ENCODE data around the gene CHP2.

The CHP2 gene

GRCh38 chr16:23771642-23772041 is 16.8 kb downstream of the CHP2 start:
- no peak overlapping the region for H3K4me3 ChIP-seq
- no peaks in the 10 kb centered on the region for H3K4me1 ChIP-seq
- H3K9me3 ChIP-seq, result no peaks in the 10 kb centered on the region
- no peaks in the 10 kb centered on the region for H3K36me3 ChIP-seq
- TF ChIP-seq Cebpa-rat (IDR thresholded peaks at IDR 0.05), result no peak
- no peaks in the 10 kb centered on the region for H4K20me1 ChIP-seq
- H3K27me3 ChIP-seq, result no peaks in the 10 kb centered on the region
- no peak overlapping the region for H3K9ac ChIP-seq
- H3K27ac ChIP-seq, result no peak overlapping the region
- no peak overlapping the region for H3K4me2 ChIP-seq

- Histone ChIP-seq H3K27ac (no peak overlapping the region), H3K4me2 (no peak overlapping the region), H3K9me3 (no peaks in the 10 kb centered on the region), H3K4me3 (no peak overlapping the region), H3K4me1 (no peaks in the 10 kb centered on the region), H3K36me3 (no peaks in the 10 kb centered on the region), H3K27me3 (no peaks in the 10 kb centered on the region), H3K9ac (no peak overlapping the region), H4K20me1 (no peaks in the 10 kb centered on the region)
- no peak for TF ChIP-seq Cebpa-rat (IDR thresholded peaks at IDR 0.05)
Observed at GRCh38 chr16:23773339-23773738, 18.5 kb downstream of the CHP2 start.

GRCh38 chr16:23781176-23781575 is 26.4 kb downstream of the CHP2 start:
- H4K20me1 ChIP-seq, result no peaks in the 10 kb centered on the region
- no peak overlapping the region for H3K27ac ChIP-seq
- H3K9ac ChIP-seq, result no peak overlapping the region
- TF ChIP-seq Cebpa-rat (IDR thresholded peaks at IDR 0.05), result no peak
- H3K4me2 ChIP-seq, result no peak overlapping the region
- H3K27me3 ChIP-seq, result no peaks in the 10 kb centered on the region
- H3K36me3 ChIP-seq, result no peaks in the 10 kb centered on the region
- no peaks in the 10 kb centered on the region for H3K4me1 ChIP-seq
- no peak overlapping the region for H3K4me3 ChIP-seq
- H3K9me3 ChIP-seq, result no peaks in the 10 kb centered on the region

GRCh38 chr16:23784811-23785447 is 30.1 kb downstream of the CHP2 start:
- Histone ChIP-seq H3K4me2 (no peak overlapping the region), H3K4me3 (no peak overlapping the region), H3K27ac (no peak overlapping the region), H3K9ac (no peak overlapping the region), H4K20me1 (no peaks in the 10 kb centered on the region), H3K36me3 (no peaks in the 10 kb centered on the region), H3K4me1 (peaks cover 11% of the 10 kb centered on the region), H3K9me3 (no peaks in the 10 kb centered on the region), H3K27me3 (no peaks in the 10 kb centered on the region)
- TF ChIP-seq Cebpa-rat (IDR thresholded peaks at IDR 0.05), result no peak

GRCh38 chr16:23785842-23786241 is 31.0 kb downstream of the CHP2 start:
- Histone ChIP-seq H3K36me3 (no peaks in the 10 kb centered on the region), H4K20me1 (no peaks in the 10 kb centered on the region), H3K4me2 (no peak overlapping the region), H3K27ac (no peak overlapping the region), H3K27me3 (no peaks in the 10 kb centered on the region), H3K9ac (no peak overlapping the region), H3K4me1 (peaks cover 11% of the 10 kb centered on the region), H3K4me3 (no peak overlapping the region), H3K9me3 (no peaks in the 10 kb centered on the region)
- no peak for TF ChIP-seq Cebpa-rat (IDR thresholded peaks at IDR 0.05)

GRCh38 chr16:23786964-23787561 is 32.2 kb downstream of the CHP2 start:
- no peak overlapping the region for H3K27ac ChIP-seq
- no peak overlapping the region for H3K9ac ChIP-seq
- TF ChIP-seq Cebpa-rat (IDR thresholded peaks at IDR 0.05), result no peak
- no peaks in the 10 kb centered on the region for H3K36me3 ChIP-seq
- H3K4me1 ChIP-seq, result peaks cover 11% of the 10 kb centered on the region
- H4K20me1 ChIP-seq, result no peaks in the 10 kb centered on the region
- no peak overlapping the region for H3K4me3 ChIP-seq
- no peaks in the 10 kb centered on the region for H3K27me3 ChIP-seq
- H3K4me2 ChIP-seq, result no peak overlapping the region
- H3K9me3 ChIP-seq, result no peaks in the 10 kb centered on the region

- Histone ChIP-seq H3K9ac (no peak overlapping the region), H3K4me3 (no peak overlapping the region), H3K4me1 (peaks cover 11% of the 10 kb centered on the region), H3K36me3 (no peaks in the 10 kb centered on the region), H3K27me3 (no peaks in the 10 kb centered on the region), H3K27ac (no peak overlapping the region), H4K20me1 (no peaks in the 10 kb centered on the region), H3K9me3 (no peaks in the 10 kb centered on the region), H3K4me2 (peak overlapping the region; percentile 29)
- no peak for TF ChIP-seq Cebpa-rat (IDR thresholded peaks at IDR 0.05)
Observed at GRCh38 chr16:23788685-23789084, 33.9 kb downstream of the CHP2 start.

GRCh38 chr16:23795378-23795777 is 40.6 kb downstream of the CHP2 start:
- Histone ChIP-seq H3K9ac (no peak overlapping the region), H3K4me2 (no peak overlapping the region), H3K36me3 (no peaks in the 10 kb centered on the region), H4K20me1 (no peaks in the 10 kb centered on the region), H3K27me3 (no peaks in the 10 kb centered on the region), H3K9me3 (no peaks in the 10 kb centered on the region), H3K4me3 (no peak overlapping the region), H3K4me1 (peaks cover 14% of the 10 kb centered on the region), H3K27ac (no peak overlapping the region)
- no peak for TF ChIP-seq Cebpa-rat (IDR thresholded peaks at IDR 0.05)

GRCh38 chr16:23796941-23797340 is 42.1 kb downstream of the CHP2 start:
- no peak overlapping the region for H3K9ac ChIP-seq
- H3K4me2 ChIP-seq, result no peak overlapping the region
- no peaks in the 10 kb centered on the region for H3K9me3 ChIP-seq
- no peaks in the 10 kb centered on the region for H3K27me3 ChIP-seq
- H4K20me1 ChIP-seq, result no peaks in the 10 kb centered on the region
- peaks cover 14% of the 10 kb centered on the region for H3K4me1 ChIP-seq
- H3K36me3 ChIP-seq, result no peaks in the 10 kb centered on the region
- no peak overlapping the region for H3K4me3 ChIP-seq
- no peak overlapping the region for H3K27ac ChIP-seq
- no peak for TF ChIP-seq Cebpa-rat (IDR thresholded peaks at IDR 0.05)

GRCh38 chr16:23801378-23801777 is 46.6 kb downstream of the CHP2 start:
- Histone ChIP-seq H3K4me3 (no peak overlapping the region), H3K36me3 (no peaks in the 10 kb centered on the region), H3K9me3 (no peaks in the 10 kb centered on the region), H3K4me2 (no peak overlapping the region), H4K20me1 (no peaks in the 10 kb centered on the region), H3K9ac (no peak overlapping the region), H3K27me3 (no peaks in the 10 kb centered on the region), H3K27ac (no peak overlapping the region), H3K4me1 (peaks cover 14% of the 10 kb centered on the region)
- TF ChIP-seq Cebpa-rat (IDR thresholded peaks at IDR 0.05), result no peak

All from BLaER1 (cell line).